ENCODE measurements around the gene DOCK4.

GRCh38 chr7:112202816-112203215, 3.4 kb downstream of the DOCK4 start:
- no peak for TF ChIP-seq POLR2A (IDR thresholded peaks at IDR 0.05)
- no peak for TF ChIP-seq CTCF (IDR thresholded peaks at IDR 0.05)
